Mucosa of stomach (tissue), 1 donor: Measurements from ENCODE around the gene PCED1B.

Experiments used
- H3K27me3 ChIP-seq: one replicate; pipeline ENCODE4 v1.7.0; 2013; ENCODE audit warnings: mild to moderate bottlenecking, low read length; ENCODE audit not compliant: control insufficient read depth, insufficient read depth
- H3K36me3 ChIP-seq: one replicate; pipeline ENCODE4 v1.7.0; 2013; ENCODE audit warnings: low read length; ENCODE audit not compliant: control insufficient read depth, insufficient read depth
- H3K4me1 ChIP-seq: one replicate; pipeline ENCODE4 v1.7.0; 2013; ENCODE audit warnings: mild to moderate bottlenecking, low read length; ENCODE audit not compliant: control insufficient read depth, insufficient read depth
- H3K4me3 ChIP-seq: one replicate; pipeline ENCODE4 v1.7.0; 2013; ENCODE audit warnings: low read length
- H3K9ac ChIP-seq: one replicate; pipeline ENCODE4 v1.7.0; 2013; ENCODE audit warnings: mild to moderate bottlenecking, low read length, moderate library complexity
- H3K9me3 ChIP-seq: one replicate; pipeline ENCODE4 v1.7.0; 2013; ENCODE audit warnings: mild to moderate bottlenecking, low read length, moderate library complexity; ENCODE audit not compliant: control insufficient read depth
- donor health status: Pancreatic carcinoma.

The PCED1B gene

DNA sequence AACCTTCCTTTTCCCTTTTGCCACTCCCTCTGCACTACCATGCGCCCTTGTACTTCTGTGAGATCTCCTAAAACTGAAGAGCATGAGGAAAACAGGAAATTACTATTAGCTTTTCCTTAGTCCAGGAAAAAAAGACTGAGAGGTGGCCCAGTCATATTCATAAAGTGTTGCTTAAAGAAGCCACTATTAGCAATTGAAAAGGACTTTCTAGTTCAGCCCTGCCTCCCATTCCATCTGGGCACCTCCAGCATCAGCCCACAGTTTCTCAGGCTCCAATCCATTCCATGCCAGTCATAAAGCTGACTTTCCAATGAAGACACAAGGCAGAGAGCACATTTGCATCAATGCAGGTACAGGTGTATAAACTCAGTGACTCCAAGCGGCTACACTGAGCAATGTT, 20.2 kb downstream of the PCED1B start:
- no peaks in the 10 kb centered on the region for H3K36me3 ChIP-seq
- no peaks in the 10 kb centered on the region for H3K27me3 ChIP-seq
- no peak overlapping the region for H3K9ac ChIP-seq
- H3K4me3 ChIP-seq = no peak overlapping the region
- no peaks in the 10 kb centered on the region for H3K9me3 ChIP-seq
- H3K4me1 ChIP-seq = peaks cover 8% of the 10 kb centered on the region

GRCh38 chr12:47100160-47100559, 20.7 kb downstream of the PCED1B start:
- Histone ChIP-seq H3K9ac (no peak overlapping the region), H3K4me1 (peaks cover 8% of the 10 kb centered on the region), H3K9me3 (no peaks in the 10 kb centered on the region), H3K4me3 (no peak overlapping the region), H3K36me3 (no peaks in the 10 kb centered on the region), H3K27me3 (no peaks in the 10 kb centered on the region)

DNA sequence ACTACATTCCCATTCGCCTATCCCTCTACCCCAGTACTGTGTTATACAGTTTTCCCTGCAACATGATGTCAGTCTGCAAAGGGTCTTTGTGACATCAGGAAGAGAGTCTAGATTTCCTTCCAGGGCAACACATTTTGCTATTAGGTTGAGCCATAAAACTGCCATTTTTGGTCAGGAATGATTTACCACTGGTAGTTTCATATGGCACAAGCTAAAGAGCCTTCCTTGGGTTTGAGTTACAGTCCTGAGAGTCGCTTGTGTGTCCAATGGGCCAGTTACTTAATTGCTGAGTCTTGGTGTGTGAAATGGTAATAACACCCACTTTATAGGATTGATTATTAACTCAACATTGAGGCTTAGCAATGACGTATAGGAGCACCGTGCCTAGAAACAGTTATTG, 23.0 kb downstream of the PCED1B start:
- Histone ChIP-seq H3K9me3 (no peaks in the 10 kb centered on the region), H3K36me3 (no peaks in the 10 kb centered on the region), H3K9ac (no peak overlapping the region), H3K4me1 (peaks cover 3% of the 10 kb centered on the region), H3K27me3 (no peaks in the 10 kb centered on the region), H3K4me3 (no peak overlapping the region)

DNA sequence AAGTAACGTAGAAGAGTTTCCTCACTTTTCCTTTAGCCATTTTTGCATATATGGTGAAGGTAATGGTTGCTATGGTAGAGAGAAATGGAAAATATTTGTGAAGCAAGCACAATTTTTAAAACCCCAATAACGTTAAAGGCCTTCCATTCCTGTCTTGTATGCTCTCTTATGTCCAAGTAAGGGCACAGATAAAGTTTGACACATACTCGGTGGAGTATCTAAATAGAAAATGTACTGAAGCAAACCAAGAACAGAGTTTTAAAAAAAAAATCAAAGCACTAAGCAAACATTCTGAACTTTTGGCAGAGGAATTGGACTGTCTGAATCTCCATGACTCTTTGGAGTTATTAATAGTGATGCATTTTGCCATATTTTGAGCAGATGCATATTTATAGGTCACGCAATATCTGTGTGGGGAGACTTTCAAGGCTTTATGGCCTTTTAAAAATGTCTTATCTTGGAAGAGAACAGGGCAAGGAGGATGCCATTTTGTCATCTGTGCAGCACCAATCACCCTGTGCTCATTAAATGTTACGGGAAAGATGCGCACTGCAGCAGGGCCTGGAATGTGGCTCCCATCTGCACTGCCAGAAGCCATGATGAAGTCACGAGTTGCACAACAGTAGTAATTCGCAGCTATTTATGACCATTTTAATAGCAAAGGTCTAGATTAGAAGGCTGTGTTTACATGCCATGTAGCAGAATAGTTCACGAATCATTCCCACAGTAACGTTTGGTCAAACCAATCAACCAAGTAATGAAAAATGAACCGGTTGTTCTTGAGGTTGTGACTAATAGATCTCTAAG, 23.6 kb downstream of the PCED1B start:
- H3K9me3 ChIP-seq = no peaks in the 10 kb centered on the region
- H3K36me3 ChIP-seq = no peaks in the 10 kb centered on the region
- no peak overlapping the region for H3K9ac ChIP-seq
- no peaks in the 10 kb centered on the region for H3K4me1 ChIP-seq
- no peak overlapping the region for H3K4me3 ChIP-seq
- H3K27me3 ChIP-seq = no peaks in the 10 kb centered on the region

- Histone ChIP-seq H3K27me3 (no peaks in the 10 kb centered on the region), H3K4me3 (no peak overlapping the region), H3K36me3 (no peaks in the 10 kb centered on the region), H3K9me3 (no peaks in the 10 kb centered on the region), H3K9ac (no peak overlapping the region), H3K4me1 (no peaks in the 10 kb centered on the region)
Observed at GRCh38 chr12:47105914-47106674, 26.7 kb downstream of the PCED1B start.

- H3K27me3 ChIP-seq = no peaks in the 10 kb centered on the region
- H3K9me3 ChIP-seq = no peaks in the 10 kb centered on the region
- no peaks in the 10 kb centered on the region for H3K4me1 ChIP-seq
- H3K4me3 ChIP-seq = no peak overlapping the region
- H3K36me3 ChIP-seq = no peaks in the 10 kb centered on the region
- no peak overlapping the region for H3K9ac ChIP-seq
Observed at GRCh38 chr12:47107446-47107845, 28.0 kb downstream of the PCED1B start.

GRCh38 chr12:47107926-47108325, 28.5 kb downstream of the PCED1B start:
- no peaks in the 10 kb centered on the region for H3K4me1 ChIP-seq

DNA sequence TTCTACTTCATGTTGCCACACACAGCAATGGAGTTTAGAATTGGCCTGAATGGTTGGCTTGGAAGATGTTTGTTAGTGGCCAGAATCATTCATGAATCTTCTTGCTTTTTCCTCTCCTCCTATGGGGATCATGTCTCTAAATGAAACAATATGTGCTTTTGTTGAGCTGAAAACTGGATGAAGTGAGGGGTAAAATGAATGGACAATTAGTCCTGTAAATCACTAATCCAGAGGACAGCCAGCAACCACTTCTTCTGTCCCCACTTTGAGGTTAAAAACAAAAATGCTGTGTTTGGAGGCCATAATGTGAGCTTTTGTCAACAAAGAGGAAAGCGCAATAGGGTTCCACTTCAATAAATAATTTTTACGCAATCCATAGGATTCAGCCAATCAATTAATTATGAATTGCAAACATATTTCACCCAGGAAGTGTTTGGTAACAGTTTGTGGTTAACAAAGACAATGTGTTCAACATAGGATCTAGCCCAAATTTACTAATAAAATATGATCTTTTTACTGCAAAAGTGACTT, 30.7 kb downstream of the PCED1B start:
- no peaks in the 10 kb centered on the region for H3K9me3 ChIP-seq
- no peaks in the 10 kb centered on the region for H3K36me3 ChIP-seq
- H3K4me3 ChIP-seq = no peak overlapping the region
- H3K27me3 ChIP-seq = no peaks in the 10 kb centered on the region
- no peak overlapping the region for H3K9ac ChIP-seq
- no peaks in the 10 kb centered on the region for H3K4me1 ChIP-seq

More at GRCh38 chr12:47107926-47108325, 28.5 kb downstream of the PCED1B start:
- no peak overlapping the region for H3K9ac ChIP-seq
- H3K36me3 ChIP-seq = no peaks in the 10 kb centered on the region
- H3K9me3 ChIP-seq = no peaks in the 10 kb centered on the region
- H3K27me3 ChIP-seq = no peaks in the 10 kb centered on the region
- H3K4me3 ChIP-seq = no peak overlapping the region

GRCh38 chr12:47110718-47111391, 31.4 kb downstream of the PCED1B start:
- Histone ChIP-seq H3K9ac (no peak overlapping the region), H3K27me3 (no peaks in the 10 kb centered on the region), H3K9me3 (no peaks in the 10 kb centered on the region), H3K4me3 (no peak overlapping the region), H3K36me3 (no peaks in the 10 kb centered on the region), H3K4me1 (no peaks in the 10 kb centered on the region)

- Histone ChIP-seq H3K36me3 (no peaks in the 10 kb centered on the region), H3K9ac (no peak overlapping the region), H3K4me3 (no peak overlapping the region), H3K4me1 (no peaks in the 10 kb centered on the region), H3K27me3 (no peaks in the 10 kb centered on the region), H3K9me3 (no peaks in the 10 kb centered on the region)
Observed at GRCh38 chr12:47111392-47111778, 32.0 kb downstream of the PCED1B start.

GRCh38 chr12:47111854-47112253, 32.4 kb downstream of the PCED1B start:
- no peaks in the 10 kb centered on the region for H3K27me3 ChIP-seq
- H3K9me3 ChIP-seq = no peaks in the 10 kb centered on the region
- no peaks in the 10 kb centered on the region for H3K4me1 ChIP-seq
- no peaks in the 10 kb centered on the region for H3K36me3 ChIP-seq
- no peak overlapping the region for H3K9ac ChIP-seq
- H3K4me3 ChIP-seq = no peak overlapping the region

- Histone ChIP-seq H3K4me1 (no peaks in the 10 kb centered on the region), H3K27me3 (no peaks in the 10 kb centered on the region), H3K9me3 (no peaks in the 10 kb centered on the region), H3K9ac (no peak overlapping the region), H3K36me3 (no peaks in the 10 kb centered on the region), H3K4me3 (no peak overlapping the region)
Observed at GRCh38 chr12:47112679-47113078, 33.3 kb downstream of the PCED1B start.
